HG02885 (cell line): Measurements from ENCODE around the gene GSG1L.
"Not testable (repeated sequence)": the region's sequence is repeated elsewhere in the genome, so short reads cannot be mapped to it uniquely, and the experiment has no call there.

Experiments
- ATAC-seq: cut with Tn5 transposase; IDR thresholded peaks from one replicate; pipeline ENCODE4 v1.9.1; 2021; ENCODE audit warnings: mild to moderate bottlenecking; ENCODE audit not compliant: unreplicated experiment, poor library complexity

Gene GSG1L

DNA sequence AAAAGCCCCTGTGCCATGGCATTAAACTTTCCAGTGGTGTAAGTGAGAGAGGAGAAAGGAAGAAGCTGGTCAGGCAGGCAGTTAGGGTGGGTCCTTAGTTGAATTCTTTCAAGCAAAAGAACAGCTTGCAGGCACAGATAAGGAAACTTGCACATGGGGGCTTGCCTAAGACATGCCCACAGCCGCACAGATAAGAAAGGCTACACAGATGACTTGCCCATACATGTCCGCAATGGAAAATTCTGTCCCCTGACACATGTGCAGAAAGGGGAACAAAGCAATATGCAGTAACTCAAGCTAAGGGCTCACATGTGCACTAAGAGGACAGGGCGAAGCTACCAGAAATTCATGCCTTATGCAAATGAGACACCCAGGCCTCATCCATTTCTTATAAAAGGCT lies 69.9 kb downstream of the GSG1L start:
- ATAC-seq, result no peak

DNA sequence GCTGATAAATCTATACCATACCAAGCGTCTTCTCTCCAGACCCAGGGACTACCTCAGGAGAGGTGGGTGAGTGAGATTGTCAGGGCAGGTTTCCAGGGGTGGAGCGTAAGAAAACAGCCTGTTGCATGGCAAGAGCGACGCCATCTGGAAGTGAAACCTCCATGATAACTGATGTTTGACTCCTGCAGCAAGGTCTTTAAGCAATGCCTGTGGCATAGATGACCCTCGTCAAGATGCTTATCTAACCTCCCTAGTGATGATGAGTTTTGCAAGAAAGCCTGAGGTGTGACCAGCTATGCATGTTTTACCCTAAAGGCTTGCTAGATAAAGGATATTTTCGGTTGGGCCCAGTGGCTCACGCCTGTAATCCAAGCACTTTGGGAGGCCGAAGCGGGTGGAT lies 71.6 kb downstream of the GSG1L start:
- no peak for ATAC-seq

DNA sequence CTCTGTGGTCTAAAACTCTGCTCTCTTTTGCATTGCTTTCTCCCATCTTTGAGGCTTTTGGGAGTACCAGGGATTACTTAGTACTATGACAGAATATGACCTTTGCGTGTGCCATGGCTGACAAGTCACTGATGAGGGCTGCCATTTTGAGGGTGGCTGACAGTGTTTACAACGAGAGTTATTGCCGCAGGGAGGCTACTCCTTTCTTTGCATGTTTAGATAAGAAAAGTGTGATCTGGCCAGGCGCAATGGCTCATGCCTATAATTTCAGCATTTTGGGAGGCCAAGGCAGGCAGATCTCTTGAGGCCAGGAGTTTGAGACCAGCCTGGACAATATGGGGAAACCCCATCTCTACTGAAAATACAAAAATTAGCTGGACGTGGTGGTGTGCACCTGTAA lies 77.5 kb downstream of the GSG1L start:
- ATAC-seq, result no peak

DNA sequence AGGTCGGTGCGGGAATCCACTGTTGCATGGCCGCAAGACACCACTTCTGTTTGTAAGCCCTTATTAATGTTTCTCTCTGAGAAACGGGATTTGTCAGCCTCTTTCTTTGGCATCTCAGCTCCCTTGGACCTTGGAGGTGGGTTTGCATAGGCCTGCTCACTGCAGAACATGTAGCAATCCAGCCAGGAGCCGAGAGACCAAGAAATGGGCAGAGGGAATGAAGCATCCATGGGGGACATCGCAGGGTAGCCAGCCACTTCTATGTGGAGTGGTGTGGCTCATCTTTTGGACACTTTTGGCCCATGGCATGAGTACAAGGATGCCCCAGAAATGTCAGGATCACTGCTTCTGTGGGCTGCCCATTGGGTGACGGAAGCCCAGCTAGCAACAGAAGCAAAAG lies 79.4 kb downstream of the GSG1L start:
- no peak for ATAC-seq

DNA sequence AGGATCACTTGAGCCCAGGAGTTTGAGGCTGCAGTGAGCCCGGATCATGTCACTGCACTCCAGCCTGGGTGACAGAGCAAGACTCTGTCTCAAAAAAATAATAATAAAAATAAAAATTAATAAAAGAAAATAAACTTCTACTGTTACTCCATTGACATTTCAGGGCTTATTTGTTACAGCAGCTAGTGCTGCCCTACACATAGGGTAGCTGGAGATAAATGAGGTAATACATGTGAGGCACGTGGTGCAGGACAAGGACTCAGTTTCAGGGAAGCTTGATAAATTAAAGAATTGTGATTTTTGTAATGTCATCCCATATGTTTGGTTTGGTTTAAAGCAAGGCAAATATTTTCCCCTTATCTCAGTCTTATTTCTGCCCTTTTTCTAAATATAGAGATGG lies 80.3 kb downstream of the GSG1L start:
- ATAC-seq, result no peak

DNA sequence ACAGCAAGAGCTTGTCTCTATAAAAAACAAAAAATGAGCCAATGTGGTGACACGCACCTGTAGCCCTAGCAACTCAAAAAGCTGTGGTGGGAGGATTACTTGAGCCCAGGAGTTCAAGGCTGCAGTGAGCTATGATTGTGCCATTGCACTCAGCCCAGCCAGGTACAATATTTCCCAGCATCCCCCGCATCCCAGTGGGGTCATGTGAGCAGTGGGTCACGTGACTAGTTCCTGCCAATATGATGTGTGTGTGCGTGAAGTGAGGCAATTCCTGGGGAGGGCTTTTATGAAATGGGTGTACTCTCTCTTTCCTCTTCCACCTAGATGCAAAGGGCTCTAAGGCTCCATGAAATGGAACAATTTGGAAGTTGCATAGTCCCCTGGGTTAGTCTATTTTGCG lies 81.3 kb downstream of the GSG1L start:
- no peak for ATAC-seq

DNA sequence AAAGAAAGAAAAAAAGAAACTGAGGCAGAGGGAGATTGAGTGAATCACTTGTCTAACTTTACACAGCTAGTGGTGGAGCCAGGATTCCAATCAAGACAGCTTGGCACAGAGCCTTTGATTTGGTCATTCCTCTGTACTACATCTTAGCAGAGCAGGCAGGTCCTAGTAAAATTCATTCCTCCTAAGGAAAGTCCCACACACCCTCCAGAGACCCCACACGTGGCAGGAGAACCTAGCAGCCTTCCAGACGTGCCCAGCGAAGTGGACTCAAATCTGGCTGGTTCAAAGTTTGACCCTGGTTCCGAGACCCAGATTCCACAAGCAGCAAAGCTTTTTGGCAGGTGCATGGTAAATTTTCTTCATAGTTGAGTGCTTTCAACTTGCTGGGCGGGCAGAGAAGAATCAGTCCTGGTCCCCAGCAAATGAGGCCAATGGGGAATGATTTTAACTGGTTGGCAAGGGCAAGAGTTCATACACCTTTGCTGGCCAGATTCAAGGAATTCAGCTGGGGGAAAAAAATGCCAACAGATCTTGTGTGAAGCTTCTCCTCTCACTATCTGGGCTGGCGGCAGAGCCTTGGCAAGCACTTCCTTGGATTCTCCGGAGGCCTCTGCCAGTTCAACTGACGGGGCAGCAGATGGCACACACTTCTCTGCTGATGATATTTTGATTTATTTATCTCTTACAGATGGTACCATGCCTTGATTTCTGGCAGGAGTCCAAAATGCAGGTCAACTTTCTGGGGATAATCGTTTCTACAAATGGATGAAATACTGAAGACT lies 82.4 kb downstream of the GSG1L start:
- ATAC-seq, result no peak

DNA sequence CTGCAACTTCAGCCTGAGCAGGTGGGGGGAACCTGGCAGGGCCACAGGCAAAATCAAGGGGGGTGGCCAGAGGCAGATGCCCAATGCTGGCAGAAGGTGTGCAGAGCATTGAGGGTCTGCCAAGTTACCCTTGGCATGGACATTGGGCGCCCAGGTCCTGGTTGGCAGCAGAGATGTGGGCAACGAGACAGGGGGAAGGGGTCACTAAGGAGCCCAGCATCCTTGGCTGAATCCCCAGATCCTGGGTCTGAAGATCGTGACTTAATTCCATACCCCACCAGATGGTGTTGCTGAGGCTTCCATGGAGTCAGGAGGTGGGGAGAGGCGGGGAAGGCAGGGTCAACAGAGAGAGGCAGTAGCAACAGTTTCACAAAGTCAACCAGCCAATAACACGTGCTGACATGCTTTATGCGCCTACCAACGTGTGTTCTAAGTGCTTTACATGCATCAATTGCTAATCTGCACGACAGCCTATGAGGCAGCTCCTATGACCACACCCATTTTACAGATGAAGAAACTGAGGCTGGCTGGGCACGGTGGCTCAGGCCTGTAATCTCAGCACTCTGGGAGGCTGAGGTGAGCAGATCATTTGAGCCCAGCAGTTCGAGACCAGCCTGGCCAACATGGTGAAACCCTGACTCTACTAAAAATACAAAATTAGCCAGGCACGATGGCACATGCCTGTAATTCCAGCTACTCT lies 83.3 kb downstream of the GSG1L start:
- no peak for ATAC-seq

DNA sequence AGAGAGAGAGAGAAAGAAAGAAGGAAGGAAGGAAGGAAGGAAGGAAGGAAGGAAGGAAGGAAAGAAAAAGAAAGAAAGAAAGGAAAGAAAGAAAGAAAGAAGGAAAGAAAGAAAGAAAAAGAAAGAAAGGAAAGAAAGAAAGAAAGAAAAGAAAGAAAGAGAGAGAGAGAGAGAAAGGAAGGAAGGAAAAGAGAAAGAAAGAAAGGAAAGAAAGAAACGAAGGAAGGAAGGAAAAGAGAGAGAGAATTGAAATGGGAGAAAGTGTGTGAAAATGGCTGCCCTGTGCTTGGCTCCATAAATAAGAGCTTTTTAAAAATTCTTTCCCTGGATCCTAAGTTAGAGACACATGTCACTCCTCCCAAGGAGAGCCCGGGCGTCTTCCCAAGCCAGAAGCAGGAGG lies 83.8 kb downstream of the GSG1L start:
- ATAC-seq, result not testable (repeated sequence)

DNA sequence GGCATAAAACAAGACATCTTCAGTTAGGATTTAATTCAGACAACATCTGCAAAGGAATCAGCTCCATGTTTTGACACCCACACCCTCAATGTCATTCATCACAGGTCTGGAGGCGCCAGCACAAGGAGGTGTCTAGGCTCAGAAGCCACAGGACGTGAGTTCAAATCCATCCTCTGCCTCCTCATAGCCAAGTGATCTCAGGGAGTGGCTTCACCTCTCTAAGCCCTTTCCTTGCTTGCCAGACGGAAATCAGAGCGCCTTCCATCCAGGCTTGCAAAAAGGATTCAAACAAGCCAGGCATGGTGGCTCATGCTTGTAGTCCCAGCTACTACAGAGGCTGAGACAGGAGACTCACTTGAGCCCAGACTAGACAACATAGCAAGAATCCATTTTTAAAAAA lies 84.6 kb downstream of the GSG1L start:
- no peak for ATAC-seq

DNA sequence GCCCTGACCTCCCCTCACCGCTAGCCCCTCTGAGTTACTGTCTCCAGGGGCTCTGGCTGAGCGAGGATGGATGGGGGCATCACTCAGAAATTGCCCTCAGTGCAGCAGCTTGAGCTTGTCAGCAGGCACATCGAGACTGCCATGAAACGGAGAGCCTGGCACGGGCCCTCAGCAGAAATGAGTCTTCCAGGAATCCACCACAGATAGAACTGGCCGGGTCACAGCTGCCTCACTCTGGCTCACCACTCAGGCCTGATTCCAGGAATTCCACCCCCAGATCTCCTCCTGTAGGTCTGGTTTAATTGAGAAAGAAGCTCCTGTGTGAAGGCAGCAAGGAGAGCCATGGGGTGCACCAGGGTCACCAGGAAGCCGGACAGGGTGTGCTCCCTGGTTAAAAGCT lies 85.5 kb downstream of the GSG1L start:
- ATAC-seq, result no peak

DNA sequence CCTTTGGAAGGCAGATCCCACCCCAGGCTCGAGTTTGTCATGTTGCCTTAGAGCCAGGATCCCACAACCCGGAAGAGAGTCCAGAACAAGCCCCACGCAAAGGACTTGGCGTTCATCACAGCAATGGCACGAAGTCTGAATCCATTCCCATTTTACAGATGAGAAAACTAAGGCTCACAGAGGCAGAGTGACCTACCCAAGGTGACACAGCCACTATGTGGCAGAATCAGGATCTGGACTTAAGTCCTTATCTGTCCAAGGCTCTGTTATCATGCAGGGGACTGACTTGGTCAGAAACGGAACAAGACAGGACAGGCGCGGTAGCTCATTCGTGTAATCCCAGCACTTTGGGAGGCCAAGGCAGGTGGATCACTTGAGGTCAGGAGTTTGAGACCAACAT lies 86.5 kb downstream of the GSG1L start:
- ATAC-seq, result no peak

DNA sequence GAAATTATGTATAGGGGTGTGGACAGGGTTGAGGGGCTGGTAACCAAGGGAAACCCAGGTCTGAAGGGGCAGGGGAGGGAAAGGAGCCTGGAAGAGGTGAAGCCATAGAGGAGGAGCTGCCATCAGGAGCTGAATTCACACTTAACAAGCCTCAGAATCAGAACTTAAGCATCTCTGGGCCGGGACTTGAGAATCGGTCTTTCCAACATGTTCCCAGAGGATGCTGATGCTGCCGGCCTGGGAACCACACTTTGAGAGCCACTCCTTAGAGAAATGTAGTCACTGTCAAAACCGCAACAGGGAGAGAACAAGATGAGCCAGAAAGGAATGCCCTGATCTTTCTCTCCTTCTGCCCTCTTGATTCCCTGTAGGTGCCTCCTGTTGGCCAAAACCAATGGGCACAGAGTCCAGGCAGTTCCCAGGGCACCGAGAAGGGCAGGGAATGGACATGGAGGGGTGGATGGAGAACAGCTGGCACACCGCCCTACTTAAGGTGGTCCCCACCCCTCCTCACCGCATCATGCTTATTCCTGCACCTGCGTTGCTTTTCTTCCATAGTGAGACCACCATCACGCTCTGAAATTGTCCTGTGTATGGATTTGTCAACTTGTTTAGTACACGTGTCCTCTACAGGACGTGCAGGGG lies 88.5 kb downstream of the GSG1L start:
- no peak for ATAC-seq

DNA sequence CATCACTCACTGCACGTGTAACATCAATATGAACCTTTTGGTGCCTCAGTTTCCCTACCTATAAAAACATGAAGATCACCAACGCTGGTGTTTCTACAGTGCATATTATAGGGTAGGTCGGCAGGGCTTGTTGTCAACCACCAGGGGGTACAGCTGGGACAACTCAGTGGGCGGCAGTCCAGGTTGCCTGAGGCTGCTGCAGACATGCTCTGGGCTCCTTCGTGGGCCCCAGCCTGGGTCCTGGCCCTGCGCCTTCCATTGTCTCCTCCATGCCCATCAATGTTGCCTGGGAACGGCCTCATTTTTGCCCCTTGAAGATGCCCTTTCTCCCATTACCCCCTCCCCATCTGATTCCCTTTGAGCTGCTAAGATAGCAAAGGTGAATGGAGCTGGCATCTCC lies 89.8 kb downstream of the GSG1L start:
- no peak for ATAC-seq

DNA sequence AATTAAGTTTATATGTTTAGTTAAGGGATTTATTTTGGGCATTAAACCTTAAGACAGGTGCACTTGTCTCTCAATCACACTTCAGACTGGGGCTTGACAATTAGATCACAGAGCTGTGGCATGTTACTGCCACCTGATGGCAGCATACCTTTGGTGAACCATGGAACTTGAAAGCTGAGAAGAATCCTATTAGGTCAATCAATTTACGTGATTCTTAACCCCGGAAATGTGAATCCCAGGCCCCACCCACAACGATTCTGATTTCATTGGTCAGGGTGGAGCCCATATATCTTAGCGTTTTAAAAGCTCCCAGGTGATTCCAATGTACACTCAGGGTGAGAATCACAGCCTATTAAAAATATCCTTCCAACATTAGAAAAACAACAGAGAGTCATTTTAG lies 91.0 kb downstream of the GSG1L start:
- ATAC-seq, result no peak

DNA sequence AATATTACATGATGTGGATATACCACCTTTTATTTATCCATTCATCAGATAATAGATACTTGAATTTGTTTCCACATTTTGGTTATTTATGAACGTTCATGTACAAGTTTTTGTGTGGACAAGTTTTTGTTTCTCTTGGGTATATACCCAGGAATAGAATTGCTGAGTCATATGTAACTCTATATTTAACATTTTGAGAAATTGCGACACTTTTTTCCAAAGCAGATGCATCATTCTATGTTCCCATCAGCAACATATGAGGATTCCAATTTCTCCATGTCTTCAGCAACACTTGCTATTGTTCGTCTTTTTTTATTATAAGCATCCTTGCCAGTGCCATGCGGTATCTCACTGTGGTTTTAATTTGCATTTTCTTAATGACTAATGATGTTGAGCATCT lies 93.9 kb downstream of the GSG1L start:
- no peak for ATAC-seq

DNA sequence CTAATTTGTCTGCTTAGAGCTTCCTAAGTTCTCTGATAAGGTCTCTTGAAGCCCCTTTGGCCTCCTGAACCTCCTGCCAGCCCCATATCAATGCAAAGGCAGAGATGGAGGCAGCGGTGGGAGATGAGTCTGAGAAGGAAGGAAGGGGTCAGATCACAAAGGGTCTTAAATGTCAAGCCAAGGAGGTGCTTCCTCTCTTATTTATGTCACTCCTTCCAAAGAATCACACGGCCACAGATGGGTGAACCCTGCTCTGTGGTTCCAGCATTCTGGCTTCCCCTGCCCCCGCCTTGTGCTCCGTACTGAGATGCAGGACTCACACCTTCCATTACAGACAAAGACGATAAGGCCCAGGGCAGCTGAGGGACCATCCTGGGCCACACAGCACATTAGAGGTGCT lies 96.3 kb downstream of the GSG1L start:
- ATAC-seq, result no peak

DNA sequence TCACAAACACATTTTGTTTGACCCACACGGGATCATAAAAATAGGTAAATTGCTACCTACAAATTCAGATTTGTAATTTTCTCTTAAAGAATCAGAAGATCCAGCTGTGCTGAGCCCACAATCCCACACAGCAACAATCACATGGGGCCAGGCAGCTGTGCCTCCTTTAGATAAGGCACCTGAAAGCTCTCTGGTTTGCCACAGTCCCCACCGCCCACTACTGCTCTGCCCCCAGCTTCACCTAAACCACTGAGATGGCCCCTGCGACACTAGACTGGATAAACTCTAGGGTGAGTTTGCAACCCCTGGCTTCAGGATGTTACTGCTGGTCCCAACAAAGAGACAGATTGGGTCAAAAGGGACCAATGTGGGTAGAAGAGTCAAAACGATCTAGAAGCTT lies 96.8 kb downstream of the GSG1L start:
- ATAC-seq, result no peak

DNA sequence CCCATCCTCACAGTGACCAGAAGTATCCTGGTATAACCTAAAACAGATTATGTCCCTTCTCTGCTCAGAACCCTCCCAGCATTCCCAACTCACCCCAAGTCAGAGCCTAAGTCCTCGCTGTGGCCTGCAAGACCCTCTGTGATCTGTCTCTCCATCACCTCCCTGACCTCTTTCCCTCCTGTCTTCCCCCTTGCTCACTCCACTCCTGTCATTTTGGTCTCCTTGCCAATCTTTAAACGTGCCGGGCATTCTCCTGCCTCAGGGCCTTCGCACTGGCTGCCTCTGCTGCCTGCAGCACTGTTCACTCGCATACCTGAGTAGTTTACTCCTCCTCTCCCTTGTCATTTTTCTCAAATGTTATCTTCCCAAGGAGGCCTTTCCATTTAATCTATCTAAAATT lies 97.7 kb downstream of the GSG1L start:
- ATAC-seq, result no peak

DNA sequence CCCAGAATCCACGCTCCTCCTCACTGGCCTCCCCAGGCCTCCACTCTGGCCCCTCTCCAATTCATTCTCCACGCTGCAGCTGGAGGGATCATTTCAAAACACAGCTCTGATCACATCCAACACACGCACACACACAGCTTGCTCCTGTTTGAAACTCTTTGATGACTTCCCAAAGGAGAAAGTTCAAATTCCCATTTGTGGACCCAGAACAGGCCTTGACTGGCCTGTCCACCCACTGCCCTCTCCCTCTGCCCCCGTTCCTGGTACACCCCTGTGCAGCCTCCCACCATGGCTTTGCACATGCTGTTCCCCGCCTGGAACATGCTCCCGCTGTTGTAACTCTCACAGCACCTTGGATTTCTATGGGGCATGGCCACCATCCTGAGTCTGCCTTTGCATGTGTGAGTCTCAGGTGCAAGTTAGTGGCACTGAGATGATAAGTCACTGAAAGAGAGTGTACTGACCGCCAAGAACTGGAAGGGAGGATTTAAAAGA lies 100.0 kb downstream of the GSG1L start:
- no peak for ATAC-seq

DNA sequence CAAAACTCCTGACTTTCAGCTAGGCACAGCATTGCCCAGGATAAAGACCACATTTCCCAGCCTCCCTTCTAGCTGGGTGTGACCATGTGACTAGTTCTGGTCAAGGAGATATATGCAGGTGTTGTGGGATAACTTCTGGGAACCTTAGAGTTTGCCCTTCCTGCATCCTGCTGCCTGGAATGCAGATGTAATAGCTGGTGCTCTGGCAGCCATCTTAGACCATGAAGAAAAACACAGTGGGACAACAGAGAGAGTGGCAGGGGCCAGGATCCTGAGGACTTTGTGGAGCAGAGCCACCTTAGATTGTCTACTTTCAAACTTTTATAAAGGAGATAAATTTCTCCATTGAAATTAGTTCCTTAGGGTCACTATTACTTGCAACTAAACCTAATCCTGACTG lies 101.3 kb downstream of the GSG1L start:
- ATAC-seq, result no peak

DNA sequence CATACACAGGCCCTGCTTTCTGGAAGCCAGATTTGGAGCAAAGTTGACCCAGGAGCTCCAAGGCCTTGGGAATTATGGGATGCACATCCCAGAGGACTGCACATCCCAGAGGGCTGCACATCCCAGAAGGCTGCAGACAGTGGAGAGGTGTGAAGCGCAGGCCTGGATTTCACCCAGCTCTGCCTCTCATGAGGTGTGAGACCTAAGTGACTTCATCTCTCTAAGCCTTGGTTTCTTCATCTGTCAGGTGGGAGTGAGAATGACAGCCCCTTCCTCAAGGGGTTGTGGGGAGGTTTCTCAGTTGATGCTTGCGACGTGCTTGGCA lies 102.3 kb downstream of the GSG1L start:
- ATAC-seq, result no peak
